K562 (cell line): Measurements from ENCODE around the gene UBR3.

Experiments used
- EP300 ChIP-seq: IDR thresholded peaks from 2 replicates; pipeline ENCODE4 v1.6.1; 2012; ENCODE audit warnings: low read length, improper control_type of control experiment
- RNF2 ChIP-seq: sonication (generic); IDR thresholded peaks from 2 replicates; pipeline ENCODE4 v1.6.1; 2016

DNA sequence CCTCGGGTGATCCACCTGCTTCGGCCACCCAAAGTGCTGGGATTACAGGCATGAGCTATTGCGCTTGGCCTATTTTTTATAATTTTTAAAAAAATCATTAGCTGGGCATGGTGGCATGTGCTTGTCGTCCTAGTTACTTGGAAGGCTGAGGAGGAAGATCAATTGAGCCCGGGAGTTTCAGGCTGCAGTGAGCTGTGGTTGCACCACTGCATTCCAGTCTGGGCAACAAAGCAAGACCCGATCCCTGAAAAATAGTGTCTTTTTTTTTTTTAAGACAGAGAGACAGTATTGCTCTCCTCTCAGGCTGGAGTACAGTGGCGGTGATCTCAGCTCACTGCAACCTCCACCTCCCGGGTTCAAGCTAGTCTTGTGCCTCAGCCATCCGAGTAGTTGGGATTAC, 23.8 kb upstream of the UBR3 start:
- TF ChIP-seq EP300 (no peak), RNF2 (no peak)
